Measurements from ENCODE around the gene FYN. TPM values are rescaled to one million over a fixed set of nuclear protein-coding genes. Genes with fewer than 3 reads are reported as not detected.

Gene FYN
- total RNA-seq, 1 donor from 2014 or later: 46.3 TPM

DNA sequence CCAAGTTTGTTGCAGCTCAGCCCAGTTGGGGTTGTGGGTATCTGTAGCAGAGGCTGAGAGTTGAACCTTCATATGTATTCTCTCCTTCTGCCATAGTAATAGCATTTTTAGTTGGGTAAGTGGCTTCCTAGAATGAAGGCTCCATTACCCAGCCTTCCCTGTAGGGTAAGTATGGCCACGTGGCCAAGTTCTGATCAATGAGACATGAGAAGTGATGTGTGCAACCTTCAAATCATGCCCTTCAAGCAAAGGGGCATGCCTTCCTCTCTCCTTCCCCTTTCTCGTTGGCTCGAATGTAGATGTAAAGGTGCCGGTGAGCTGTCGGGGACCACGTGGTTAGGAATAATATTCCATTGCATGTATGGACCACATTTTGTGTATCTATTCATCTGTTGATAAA lies 254.8 kb downstream of the FYN start:
- TF ChIP-seq, protein P1, sequence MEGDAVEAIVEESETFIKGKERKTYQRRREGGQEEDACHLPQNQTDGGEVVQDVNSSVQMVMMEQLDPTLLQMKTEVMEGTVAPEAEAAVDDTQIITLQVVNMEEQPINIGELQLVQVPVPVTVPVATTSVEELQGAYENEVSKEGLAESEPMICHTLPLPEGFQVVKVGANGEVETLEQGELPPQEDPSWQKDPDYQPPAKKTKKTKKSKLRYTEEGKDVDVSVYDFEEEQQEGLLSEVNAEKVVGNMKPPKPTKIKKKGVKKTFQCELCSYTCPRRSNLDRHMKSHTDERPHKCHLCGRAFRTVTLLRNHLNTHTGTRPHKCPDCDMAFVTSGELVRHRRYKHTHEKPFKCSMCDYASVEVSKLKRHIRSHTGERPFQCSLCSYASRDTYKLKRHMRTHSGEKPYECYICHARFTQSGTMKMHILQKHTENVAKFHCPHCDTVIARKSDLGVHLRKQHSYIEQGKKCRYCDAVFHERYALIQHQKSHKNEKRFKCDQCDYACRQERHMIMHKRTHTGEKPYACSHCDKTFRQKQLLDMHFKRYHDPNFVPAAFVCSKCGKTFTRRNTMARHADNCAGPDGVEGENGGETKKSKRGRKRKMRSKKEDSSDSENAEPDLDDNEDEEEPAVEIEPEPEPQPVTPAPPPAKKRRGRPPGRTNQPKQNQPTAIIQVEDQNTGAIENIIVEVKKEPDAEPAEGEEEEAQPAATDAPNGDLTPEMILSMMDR (IDR thresholded peaks at IDR 0.05; ENCODE audit: borderline replicate concordance): no peak
- intact Hi-C loops (cut with micrococcal nuclease): no loop called here
- Histone ChIP-seq H3K9me3 (replicated peaks) (no peaks in the 10 kb centered on the region), H3K4me3 (no peak overlapping the region), H3K27ac (replicated peaks) (no peak overlapping the region), H3K36me3 (no peaks in the 10 kb centered on the region), H3K4me1 (peaks cover 25% of the 10 kb centered on the region), H3K27me3 (ENCODE audit: low read depth) (no peaks in the 10 kb centered on the region)
- DNase-seq: no peak

DNA sequence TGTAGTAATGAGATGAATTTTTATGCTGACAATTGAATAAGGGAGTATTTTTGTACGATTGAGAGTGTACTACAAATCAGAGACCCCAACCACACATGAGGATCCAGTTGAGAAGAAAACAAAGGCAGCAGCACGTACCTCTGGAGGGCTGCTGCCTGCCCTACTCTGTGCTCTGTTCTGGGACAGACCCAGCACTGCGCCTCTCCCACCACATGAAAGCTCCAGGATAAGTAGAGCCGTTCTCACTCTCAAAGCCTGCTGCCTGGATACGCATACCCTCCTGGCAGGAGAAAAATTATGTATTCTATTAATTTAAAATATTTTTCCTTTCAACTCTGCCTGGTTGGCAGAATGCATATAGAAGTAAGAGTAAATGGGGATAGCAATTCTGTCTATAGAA lies 256.1 kb downstream of the FYN start:
- H3K4me3 ChIP-seq: no peak overlapping the region
- H3K27ac ChIP-seq (replicated peaks): no peak overlapping the region
- DNase-seq: no peak
- H3K36me3 ChIP-seq: no peaks in the 10 kb centered on the region
- intact Hi-C loops (cut with micrococcal nuclease): no loop called here
- TF ChIP-seq, protein P1 (IDR thresholded peaks at IDR 0.05; ENCODE audit: borderline replicate concordance): no peak
- H3K9me3 ChIP-seq (replicated peaks): no peaks in the 10 kb centered on the region
- peaks cover 20% of the 10 kb centered on the region for H3K4me1 ChIP-seq
- H3K27me3 ChIP-seq (ENCODE audit: low read depth): no peaks in the 10 kb centered on the region

DNA sequence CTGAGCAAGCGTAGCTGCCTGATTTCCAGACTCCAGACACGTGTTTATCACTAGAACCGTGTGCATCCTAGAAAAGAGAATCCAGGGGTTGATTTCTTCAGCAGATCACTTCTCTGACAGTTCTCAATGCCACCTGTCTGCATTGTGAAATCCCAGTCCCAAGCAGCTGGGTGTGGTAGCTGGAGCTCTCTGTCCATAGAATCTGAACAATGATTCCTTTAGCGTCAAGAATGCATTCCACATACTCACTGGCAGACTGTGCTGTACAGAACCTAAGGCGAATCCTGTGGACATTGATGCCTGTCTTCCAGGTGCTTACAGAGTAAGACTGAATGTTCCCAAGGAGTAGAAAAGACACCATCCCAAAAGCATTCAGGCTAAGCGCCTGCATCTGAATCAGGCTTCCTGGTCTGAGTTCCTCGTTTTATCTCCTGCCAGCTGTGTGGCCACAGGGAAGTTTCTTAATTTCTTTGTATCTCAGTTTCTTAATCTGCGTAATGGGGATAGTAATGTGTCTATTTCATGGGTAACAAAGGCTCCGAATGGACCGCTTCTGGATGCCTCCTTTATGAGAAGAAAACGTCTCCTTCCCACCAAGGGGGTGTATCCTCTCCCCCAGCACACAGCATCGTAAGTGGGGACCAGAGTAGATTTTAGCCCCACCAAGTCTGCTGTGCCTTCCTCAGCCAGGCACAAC lies 257.2 kb downstream of the FYN start:
- Histone ChIP-seq H3K27me3 (ENCODE audit: low read depth) (no peaks in the 10 kb centered on the region), H3K9me3 (replicated peaks) (no peaks in the 10 kb centered on the region), H3K27ac (replicated peaks) (no peak overlapping the region), H3K36me3 (no peaks in the 10 kb centered on the region), H3K4me3 (no peak overlapping the region), H3K4me1 (peaks cover 20% of the 10 kb centered on the region)
- intact Hi-C loops (cut with micrococcal nuclease): no loop called here
- no peak for DNase-seq
- TF ChIP-seq, protein P1 (IDR thresholded peaks at IDR 0.05; ENCODE audit: borderline replicate concordance): no peak

DNA sequence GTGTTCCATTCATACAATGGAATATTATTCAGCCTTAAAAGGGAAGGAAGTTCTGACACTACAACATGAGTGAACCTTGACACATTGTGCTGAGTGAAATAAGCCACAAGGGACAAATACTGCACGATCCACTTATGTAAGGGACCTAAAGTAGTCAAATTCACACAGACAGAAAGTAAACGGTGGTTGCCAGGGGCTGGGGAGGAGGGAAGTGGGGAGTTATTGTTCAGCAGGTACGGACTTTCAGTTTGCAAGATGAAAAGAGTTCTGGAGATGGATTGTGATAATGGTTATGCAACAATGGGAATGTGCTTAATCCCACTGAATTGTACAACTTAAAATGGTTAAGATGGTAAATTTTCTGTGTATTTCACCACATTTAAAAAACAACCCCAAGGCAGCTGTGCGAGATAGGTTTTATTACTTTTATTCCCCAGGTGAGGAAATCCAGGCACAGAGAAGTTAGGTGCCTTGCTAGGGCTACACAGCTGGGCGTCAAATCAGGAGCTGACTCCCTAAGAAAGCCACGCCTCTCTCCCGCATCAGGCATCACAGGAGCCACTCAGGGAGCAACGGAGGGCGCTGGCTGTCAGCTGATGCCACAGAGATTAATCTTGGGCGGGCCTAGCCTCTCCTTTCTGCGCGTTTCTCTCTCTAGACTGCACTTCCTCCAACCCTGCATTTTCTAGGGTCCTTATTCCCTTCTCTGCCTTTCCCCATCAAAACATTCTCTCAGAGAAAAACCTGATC lies 258.2 kb downstream of the FYN start:
- H3K27ac ChIP-seq (replicated peaks): no peak overlapping the region
- H3K36me3 ChIP-seq: no peaks in the 10 kb centered on the region
- intact Hi-C loops (cut with micrococcal nuclease): no loop called here
- peaks cover 15% of the 10 kb centered on the region for H3K4me1 ChIP-seq
- H3K27me3 ChIP-seq (ENCODE audit: low read depth): no peaks in the 10 kb centered on the region
- no peak for DNase-seq
- TF ChIP-seq, protein P1 (IDR thresholded peaks at IDR 0.05; ENCODE audit: borderline replicate concordance): no peak
- H3K4me3 ChIP-seq: no peak overlapping the region
- H3K9me3 ChIP-seq (replicated peaks): no peaks in the 10 kb centered on the region

DNA sequence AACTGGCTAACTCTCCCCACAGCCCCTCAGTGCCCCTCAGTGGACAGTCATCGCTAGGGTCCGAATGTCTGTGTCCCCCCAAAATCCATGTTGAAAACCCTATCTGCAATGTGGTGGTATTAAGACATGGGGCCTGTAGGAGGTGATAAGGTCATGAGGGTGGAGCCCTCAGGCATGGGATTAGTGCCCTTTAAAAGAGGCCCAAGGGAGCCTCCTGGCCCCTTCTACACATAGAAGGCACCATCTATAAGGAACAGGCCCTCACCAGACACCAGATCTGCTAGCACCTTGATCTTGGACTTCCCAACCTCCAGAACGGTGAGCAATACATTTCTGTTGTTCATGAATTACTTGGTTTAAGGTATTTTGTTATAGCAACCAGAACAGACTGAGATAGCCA lies 260.9 kb downstream of the FYN start:
- intact Hi-C loops (cut with micrococcal nuclease): no loop called here
- Histone ChIP-seq H3K9me3 (replicated peaks) (no peaks in the 10 kb centered on the region), H3K27ac (replicated peaks) (no peak overlapping the region), H3K36me3 (no peaks in the 10 kb centered on the region), H3K4me1 (peaks cover 9% of the 10 kb centered on the region), H3K27me3 (ENCODE audit: low read depth) (no peaks in the 10 kb centered on the region), H3K4me3 (no peak overlapping the region)
- TF ChIP-seq, protein P1 (IDR thresholded peaks at IDR 0.05; ENCODE audit: borderline replicate concordance): no peak
- no peak for DNase-seq

Measured in left ventricle myocardium inferior (tissue), 1 donor.